ENCODE measurements around the gene SCFD2. TPM values are rescaled to one million over a fixed set of nuclear protein-coding genes. Genes with fewer than 3 reads are reported as not detected.
"Not testable (repeated sequence)": the region's sequence is repeated elsewhere in the genome, so short reads cannot be mapped to it uniquely, and the experiment has no call there.

Gene SCFD2
- total RNA-seq, 1 donor from 2014 or later, result 15.8 TPM

DNA sequence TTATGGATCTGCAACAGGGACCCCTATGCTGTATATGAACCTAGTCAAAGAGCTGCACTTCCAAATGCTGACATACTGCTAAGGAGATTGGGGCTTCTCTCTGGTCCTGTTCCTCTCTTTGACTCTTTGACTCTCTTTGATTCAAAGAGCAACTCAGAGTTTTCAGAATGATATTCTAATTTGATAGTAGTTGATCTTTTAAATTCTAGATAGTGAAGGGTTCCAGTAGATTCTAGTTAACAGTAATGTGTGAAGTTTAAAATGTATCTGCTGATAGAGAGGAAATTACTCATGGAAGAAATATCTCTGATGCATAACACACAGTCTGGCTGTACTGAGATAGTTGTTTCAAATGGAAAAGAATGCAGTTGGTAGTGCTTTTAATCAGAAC, 264.7 kb downstream of the SCFD2 start:
- no peak for DNase-seq (ENCODE audit: low spot score)

DNA sequence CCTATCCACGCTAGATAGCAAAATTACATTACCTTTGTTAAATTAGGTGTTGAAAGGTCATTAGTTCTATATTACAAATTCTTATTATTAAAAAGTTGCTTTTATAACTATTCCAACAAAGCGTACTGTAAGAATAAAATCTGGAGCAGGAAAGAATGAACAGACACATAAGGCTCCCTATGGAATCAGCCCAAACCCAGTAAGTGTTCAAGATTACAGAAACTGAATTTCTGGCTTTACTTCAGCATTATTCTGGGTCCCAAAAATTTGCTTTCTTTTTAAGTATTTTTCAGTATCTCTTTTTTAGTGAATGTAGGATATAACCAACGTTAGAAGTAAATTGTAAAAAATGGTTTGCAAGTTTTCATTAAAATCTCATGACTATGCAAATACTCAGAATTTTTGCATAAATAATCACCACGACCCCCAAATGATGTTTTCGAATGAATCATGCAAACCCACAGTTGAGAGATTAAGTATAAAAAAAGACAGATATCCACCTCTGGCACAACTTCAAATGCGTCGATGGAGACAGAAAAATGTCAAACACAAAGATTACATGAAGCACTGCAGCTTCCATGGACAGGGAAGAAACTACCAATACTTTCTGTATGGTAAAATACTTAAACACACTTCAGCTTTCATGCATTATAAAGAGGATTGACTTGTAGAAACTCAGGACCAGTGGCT, 265.2 kb downstream of the SCFD2 start:
- no peak for DNase-seq (ENCODE audit: low spot score)

DNA sequence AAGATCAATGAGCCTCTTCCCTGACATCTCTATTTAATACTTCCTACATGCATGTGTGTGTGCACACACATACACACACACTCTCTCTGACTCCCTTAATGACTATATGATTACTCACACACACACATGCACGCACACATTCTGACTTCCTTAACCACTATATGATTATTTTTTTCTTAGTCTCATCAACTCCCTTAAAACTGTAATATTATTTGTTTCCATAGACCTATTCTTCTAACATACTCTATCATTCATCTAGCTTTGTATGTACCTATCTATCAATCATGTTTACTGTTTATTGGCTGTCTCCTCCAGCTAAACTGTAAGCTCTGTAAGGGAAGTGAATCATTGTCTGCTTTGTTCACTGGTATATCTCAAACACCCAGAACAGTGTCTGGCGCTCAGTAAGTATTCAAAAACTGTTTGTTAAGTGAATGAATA, 267.2 kb downstream of the SCFD2 start:
- no peak for DNase-seq (ENCODE audit: low spot score)

DNA sequence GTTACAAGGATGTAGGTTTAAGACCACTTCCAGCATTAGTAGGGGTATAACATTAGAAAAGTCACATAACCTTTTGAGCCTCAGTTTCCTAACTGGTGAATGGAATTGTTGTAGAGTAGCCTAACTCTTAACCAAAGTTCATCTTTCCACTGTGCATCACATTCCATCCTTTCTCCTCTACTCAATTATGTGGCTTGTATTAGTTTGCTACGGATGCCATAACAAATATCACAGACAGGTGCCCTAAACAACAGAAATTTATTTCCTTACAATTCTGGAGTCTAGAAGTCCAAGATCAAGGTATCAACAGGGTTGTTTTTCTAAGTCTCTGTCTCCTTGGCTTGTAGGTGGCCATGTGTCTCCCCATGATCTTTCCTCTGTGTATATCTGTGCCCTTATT, 271.8 kb downstream of the SCFD2 start:
- no peak for DNase-seq (ENCODE audit: low spot score)

- no peak for DNase-seq (ENCODE audit: low spot score)
Observed at GRCh38 chr4:53089936-53090729, 275.7 kb downstream of the SCFD2 start.

GRCh38 chr4:53088152-53088551, 277.7 kb downstream of the SCFD2 start:
- DNase-seq (ENCODE audit: low spot score), result no peak

- no peak for DNase-seq (ENCODE audit: low spot score)
Observed at GRCh38 chr4:53076374-53076958, 289.4 kb downstream of the SCFD2 start.

- no peak for DNase-seq (ENCODE audit: low spot score)
Observed at GRCh38 chr4:53075162-53075785, 290.6 kb downstream of the SCFD2 start.

- DNase-seq (ENCODE audit: low spot score), result no peak
Observed at GRCh38 chr4:53068755-53069330, 297.0 kb downstream of the SCFD2 start.

GRCh38 chr4:53067125-53067802, 298.6 kb downstream of the SCFD2 start:
- no peak for DNase-seq (ENCODE audit: low spot score)

- DNase-seq (ENCODE audit: low spot score), result no peak
Observed at GRCh38 chr4:53066155-53066554, 299.7 kb downstream of the SCFD2 start.

GRCh38 chr4:53064609-53065008, 301.3 kb downstream of the SCFD2 start:
- DNase-seq (ENCODE audit: low spot score), result no peak

- DNase-seq (ENCODE audit: low spot score), result no peak
Observed at GRCh38 chr4:53061091-53061850, 304.6 kb downstream of the SCFD2 start.

DNA sequence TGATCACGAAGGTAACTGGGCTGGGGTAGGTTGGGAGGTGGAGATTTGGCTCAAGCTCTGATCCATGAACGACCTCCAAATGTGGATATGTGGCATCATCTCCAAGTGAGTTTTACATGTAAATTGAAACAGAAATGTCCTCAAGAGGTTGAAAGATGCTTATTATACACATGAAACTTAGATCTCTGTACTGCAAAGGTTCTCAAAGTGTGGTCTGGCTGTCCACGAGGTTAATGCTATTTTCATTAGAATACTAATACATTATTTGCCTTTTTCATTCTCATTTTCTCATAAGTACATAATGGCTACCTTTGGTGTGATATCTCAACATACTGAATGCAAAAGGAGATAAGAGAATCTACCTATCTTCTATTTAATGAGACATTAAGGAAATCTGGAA, 305.6 kb downstream of the SCFD2 start:
- DNase-seq (ENCODE audit: low spot score), result no peak

DNA sequence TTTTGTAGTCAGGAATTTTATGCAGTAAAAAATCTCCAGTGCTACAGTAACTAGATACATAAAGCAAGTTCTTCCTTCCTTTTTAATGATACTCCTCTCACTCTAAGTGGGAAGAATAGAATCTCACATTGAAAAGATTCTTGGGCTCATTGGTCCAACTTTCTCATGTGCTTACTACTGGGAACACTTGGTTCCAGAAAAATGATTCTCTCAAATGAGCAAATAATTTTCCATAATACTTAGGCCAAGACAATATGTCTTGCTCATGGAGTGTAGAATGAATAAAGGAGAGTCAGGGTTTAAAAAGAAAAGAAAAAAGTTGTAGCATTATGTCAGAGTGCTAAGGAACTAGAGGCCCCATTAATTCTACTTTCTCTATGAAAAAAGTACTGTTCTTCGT, 306.0 kb downstream of the SCFD2 start:
- DNase-seq (ENCODE audit: low spot score), result no peak

DNA sequence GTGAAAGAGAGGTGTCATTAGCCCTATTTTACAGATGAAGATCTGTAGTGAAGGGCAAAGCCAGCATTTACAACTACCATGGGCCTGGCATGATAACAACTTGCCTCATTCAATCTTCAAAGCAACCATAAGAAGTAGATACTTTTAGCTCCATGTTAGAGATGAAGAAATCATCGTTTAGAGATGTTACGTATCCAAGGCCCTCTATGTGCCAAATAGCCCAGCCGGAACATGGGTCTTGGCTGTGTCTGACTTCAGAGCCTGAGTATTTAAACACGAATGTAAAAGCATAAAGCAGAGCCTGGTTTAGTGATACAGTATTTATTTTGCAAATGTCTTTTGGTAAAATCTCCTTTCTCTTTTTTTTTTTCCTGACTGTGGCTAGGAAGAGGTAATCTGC, 306.6 kb downstream of the SCFD2 start:
- no peak for DNase-seq (ENCODE audit: low spot score)

DNA sequence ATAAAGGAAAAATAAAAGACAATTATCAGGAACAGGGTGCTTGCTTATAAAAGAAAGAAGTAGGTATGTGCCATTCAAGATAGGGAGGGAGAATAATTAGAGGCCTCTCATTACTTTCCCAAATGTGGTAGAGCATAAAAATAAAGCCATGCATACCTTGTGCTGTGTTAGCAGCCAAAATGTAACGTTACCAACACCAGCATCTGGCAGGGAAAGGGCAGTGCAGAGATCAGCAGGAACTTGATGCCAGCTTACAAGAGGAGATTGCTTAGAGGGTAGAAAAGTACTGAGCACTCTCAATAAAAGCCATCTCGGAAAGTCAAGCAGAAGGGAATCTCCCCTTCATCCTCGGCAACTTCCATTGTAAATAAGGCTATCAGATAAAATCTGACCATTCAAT, 308.2 kb downstream of the SCFD2 start:
- no peak for DNase-seq (ENCODE audit: low spot score)

GRCh38 chr4:53057108-53057507, 308.8 kb downstream of the SCFD2 start:
- not testable (repeated sequence) for DNase-seq (ENCODE audit: low spot score)

GRCh38 chr4:53055716-53056403, 310.0 kb downstream of the SCFD2 start:
- no peak for DNase-seq (ENCODE audit: low spot score)

DNA sequence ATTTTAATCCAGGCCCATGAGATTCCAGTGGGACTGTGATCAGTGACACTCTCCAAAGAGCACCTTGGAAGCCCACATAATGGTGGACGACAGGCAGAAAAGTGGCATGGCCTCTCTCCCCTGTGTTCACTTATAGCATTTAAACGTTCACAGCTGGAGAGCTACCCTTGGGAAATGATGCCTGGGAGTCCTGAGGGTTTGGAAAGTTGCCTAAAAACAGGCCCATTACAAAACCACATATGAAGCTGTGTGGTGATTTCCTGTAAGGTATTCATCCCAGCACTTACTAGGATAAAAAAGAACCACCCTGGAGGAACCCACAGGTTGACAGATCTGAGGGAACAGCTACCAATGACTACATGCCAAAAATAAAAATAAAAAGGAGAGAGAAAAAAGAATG, 310.6 kb downstream of the SCFD2 start:
- DNase-seq (ENCODE audit: low spot score), result no peak
